ENCODE measurements around the gene TBL1X. TPM values are rescaled to one million over a fixed set of nuclear protein-coding genes. Genes with fewer than 3 reads are reported as not detected.

The TBL1X gene
- total and polyA plus RNA-seq, 2 experiments from 2014 or later, result 8.7 to 26.9 TPM

DNA sequence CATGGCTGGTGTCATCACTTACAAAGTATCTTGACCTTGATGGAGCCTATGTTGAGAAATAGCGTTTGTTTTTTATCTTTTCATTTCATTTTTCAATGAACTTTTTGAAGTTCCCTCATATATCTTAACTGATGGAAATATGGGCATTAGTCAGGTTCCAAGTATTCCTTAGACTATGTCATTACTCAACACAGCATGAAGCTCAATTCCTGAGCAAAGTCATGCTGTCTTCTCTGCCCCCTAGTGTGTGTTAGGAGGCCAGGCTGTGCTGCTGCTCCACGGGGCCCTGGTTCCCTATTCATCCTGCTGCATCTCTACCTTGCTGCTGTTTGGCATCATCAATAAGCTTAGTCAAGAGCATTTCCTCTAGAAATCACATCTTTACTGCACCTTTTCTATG, 259.9 kb downstream of the TBL1X start:
- Histone ChIP-seq H3K27me3 (ENCODE audit: insufficient read depth) (no peaks in the 10 kb centered on the region), H3K79me2 (replicated peaks; ENCODE audit: insufficient read depth) (no peaks in the 10 kb centered on the region), H3K9me2 (ENCODE audit: insufficient read depth) (no peaks in the 10 kb centered on the region), H4K20me1 (replicated peaks; ENCODE audit: insufficient read depth) (no peaks in the 10 kb centered on the region), H3F3A (replicated peaks; ENCODE audit: low read depth) (no peaks in the 10 kb centered on the region), H3K4me1 (ENCODE audit: insufficient read depth) (no peaks in the 10 kb centered on the region), H3K4me3 (no peak overlapping the region), H2AFZ (no peak overlapping the region), H3K36me3 (ENCODE audit: insufficient read depth) (no peaks in the 10 kb centered on the region), H3K27ac (ENCODE audit: low read depth) (no peak overlapping the region), H3K4me2 (no peak overlapping the region)
- no peaks in the 10 kb centered on the region for H3K4me1 Mint-ChIP-seq
- H3K4me3 Mint-ChIP-seq, result no peak overlapping the region
- H3K36me3 Mint-ChIP-seq (ENCODE audit: low read depth), result peaks cover 94% of the 10 kb centered on the region
- H3K27ac Mint-ChIP-seq, result no peak overlapping the region
- ATAC-seq, result no peak
- DNase-seq (ENCODE audit: low spot score), result no peak
- peaks cover 74% of the 10 kb centered on the region for H3K9me3 Mint-ChIP-seq
- TF ChIP-seq EZH2 (IDR thresholded peaks at IDR 0.05; ENCODE audit: low read depth, unreplicated experiment), result no peak
- TF ChIP-seq, protein P1, sequence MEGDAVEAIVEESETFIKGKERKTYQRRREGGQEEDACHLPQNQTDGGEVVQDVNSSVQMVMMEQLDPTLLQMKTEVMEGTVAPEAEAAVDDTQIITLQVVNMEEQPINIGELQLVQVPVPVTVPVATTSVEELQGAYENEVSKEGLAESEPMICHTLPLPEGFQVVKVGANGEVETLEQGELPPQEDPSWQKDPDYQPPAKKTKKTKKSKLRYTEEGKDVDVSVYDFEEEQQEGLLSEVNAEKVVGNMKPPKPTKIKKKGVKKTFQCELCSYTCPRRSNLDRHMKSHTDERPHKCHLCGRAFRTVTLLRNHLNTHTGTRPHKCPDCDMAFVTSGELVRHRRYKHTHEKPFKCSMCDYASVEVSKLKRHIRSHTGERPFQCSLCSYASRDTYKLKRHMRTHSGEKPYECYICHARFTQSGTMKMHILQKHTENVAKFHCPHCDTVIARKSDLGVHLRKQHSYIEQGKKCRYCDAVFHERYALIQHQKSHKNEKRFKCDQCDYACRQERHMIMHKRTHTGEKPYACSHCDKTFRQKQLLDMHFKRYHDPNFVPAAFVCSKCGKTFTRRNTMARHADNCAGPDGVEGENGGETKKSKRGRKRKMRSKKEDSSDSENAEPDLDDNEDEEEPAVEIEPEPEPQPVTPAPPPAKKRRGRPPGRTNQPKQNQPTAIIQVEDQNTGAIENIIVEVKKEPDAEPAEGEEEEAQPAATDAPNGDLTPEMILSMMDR (conservative IDR thresholded peaks at IDR 0.05; ENCODE audit: low read depth in 2 of 2), result peak in 1 of 2 experiments; percentile 17; a peak in 1 of 4 replicates
- peaks cover 6% of the 10 kb centered on the region for H3K27me3 Mint-ChIP-seq (ENCODE audit: insufficient read depth, low read depth, poor library complexity)

DNA sequence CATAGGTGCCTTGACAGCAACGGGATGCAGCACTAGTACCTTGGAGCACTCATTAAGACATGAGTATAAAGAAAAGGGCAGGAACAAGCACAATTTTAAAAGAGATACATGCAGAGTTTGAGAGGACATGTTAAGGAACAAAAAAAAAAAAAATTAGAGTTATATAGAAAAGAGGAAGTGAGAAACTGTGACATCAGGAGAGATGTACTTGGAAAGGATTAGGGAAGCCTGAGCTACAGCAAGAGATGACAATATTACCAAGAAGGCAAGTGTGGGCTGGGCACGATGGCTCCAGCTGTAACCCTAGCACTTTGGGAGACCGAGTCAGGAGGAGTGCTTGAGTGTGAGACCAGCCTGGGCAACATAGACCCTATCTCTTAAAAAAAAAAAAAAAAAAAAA, 263.4 kb downstream of the TBL1X start:
- Mint-ChIP-seq H3K9me3 (peaks cover 51% of the 10 kb centered on the region), H3K27me3 (ENCODE audit: insufficient read depth, low read depth, poor library complexity) (peaks cover 3% of the 10 kb centered on the region), H3K36me3 (ENCODE audit: low read depth) (peaks cover 70% of the 10 kb centered on the region)

More for the DNA sequence above, 263.4 kb downstream of the TBL1X start:
- Histone ChIP-seq H3K9me2 (ENCODE audit: insufficient read depth) (no peaks in the 10 kb centered on the region), H3K27me3 (ENCODE audit: insufficient read depth) (no peaks in the 10 kb centered on the region), H3K27ac (ENCODE audit: low read depth) (no peak overlapping the region), H3K4me2 (no peak overlapping the region), H3K79me2 (replicated peaks; ENCODE audit: insufficient read depth) (no peaks in the 10 kb centered on the region), H4K20me1 (replicated peaks; ENCODE audit: insufficient read depth) (no peaks in the 10 kb centered on the region), H3K4me1 (ENCODE audit: insufficient read depth) (no peaks in the 10 kb centered on the region), H2AFZ (no peak overlapping the region), H3K4me3 (no peak overlapping the region), H3K36me3 (ENCODE audit: insufficient read depth) (peaks cover 4% of the 10 kb centered on the region; the same call in 1 of the 2 replicates), H3F3A (replicated peaks; ENCODE audit: low read depth) (no peaks in the 10 kb centered on the region)
- Mint-ChIP-seq H3K27ac (no peak overlapping the region), H3K4me3 (no peak overlapping the region), H3K4me1 (no peaks in the 10 kb centered on the region)
- DNase-seq (ENCODE audit: low spot score) (no peak), ATAC-seq (no peak)
- TF ChIP-seq STAT1 (IDR thresholded peaks at IDR 0.05; ENCODE audit: unreplicated experiment) (no peak), NANOG (IDR thresholded peaks at IDR 0.05; ENCODE audit: borderline replicate concordance) (no peak), ZNF331 (CRISPR knock-in tag; IDR thresholded peaks at IDR 0.05; ENCODE audit: low read depth) (no peak), CREB1 (CRISPR knock-in tag; IDR thresholded peaks at IDR 0.05; ENCODE audit: low read depth) (no peak), EZH2 (IDR thresholded peaks at IDR 0.05; ENCODE audit: low read depth, unreplicated experiment) (no peak), ZNF114 (CRISPR knock-in tag; IDR thresholded peaks at IDR 0.05) (no peak)
- TF ChIP-seq, protein P2, sequence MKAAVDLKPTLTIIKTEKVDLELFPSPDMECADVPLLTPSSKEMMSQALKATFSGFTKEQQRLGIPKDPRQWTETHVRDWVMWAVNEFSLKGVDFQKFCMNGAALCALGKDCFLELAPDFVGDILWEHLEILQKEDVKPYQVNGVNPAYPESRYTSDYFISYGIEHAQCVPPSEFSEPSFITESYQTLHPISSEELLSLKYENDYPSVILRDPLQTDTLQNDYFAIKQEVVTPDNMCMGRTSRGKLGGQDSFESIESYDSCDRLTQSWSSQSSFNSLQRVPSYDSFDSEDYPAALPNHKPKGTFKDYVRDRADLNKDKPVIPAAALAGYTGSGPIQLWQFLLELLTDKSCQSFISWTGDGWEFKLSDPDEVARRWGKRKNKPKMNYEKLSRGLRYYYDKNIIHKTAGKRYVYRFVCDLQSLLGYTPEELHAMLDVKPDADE (IDR thresholded peaks at IDR 0.05), result no peak
- TF ChIP-seq, protein P3, sequence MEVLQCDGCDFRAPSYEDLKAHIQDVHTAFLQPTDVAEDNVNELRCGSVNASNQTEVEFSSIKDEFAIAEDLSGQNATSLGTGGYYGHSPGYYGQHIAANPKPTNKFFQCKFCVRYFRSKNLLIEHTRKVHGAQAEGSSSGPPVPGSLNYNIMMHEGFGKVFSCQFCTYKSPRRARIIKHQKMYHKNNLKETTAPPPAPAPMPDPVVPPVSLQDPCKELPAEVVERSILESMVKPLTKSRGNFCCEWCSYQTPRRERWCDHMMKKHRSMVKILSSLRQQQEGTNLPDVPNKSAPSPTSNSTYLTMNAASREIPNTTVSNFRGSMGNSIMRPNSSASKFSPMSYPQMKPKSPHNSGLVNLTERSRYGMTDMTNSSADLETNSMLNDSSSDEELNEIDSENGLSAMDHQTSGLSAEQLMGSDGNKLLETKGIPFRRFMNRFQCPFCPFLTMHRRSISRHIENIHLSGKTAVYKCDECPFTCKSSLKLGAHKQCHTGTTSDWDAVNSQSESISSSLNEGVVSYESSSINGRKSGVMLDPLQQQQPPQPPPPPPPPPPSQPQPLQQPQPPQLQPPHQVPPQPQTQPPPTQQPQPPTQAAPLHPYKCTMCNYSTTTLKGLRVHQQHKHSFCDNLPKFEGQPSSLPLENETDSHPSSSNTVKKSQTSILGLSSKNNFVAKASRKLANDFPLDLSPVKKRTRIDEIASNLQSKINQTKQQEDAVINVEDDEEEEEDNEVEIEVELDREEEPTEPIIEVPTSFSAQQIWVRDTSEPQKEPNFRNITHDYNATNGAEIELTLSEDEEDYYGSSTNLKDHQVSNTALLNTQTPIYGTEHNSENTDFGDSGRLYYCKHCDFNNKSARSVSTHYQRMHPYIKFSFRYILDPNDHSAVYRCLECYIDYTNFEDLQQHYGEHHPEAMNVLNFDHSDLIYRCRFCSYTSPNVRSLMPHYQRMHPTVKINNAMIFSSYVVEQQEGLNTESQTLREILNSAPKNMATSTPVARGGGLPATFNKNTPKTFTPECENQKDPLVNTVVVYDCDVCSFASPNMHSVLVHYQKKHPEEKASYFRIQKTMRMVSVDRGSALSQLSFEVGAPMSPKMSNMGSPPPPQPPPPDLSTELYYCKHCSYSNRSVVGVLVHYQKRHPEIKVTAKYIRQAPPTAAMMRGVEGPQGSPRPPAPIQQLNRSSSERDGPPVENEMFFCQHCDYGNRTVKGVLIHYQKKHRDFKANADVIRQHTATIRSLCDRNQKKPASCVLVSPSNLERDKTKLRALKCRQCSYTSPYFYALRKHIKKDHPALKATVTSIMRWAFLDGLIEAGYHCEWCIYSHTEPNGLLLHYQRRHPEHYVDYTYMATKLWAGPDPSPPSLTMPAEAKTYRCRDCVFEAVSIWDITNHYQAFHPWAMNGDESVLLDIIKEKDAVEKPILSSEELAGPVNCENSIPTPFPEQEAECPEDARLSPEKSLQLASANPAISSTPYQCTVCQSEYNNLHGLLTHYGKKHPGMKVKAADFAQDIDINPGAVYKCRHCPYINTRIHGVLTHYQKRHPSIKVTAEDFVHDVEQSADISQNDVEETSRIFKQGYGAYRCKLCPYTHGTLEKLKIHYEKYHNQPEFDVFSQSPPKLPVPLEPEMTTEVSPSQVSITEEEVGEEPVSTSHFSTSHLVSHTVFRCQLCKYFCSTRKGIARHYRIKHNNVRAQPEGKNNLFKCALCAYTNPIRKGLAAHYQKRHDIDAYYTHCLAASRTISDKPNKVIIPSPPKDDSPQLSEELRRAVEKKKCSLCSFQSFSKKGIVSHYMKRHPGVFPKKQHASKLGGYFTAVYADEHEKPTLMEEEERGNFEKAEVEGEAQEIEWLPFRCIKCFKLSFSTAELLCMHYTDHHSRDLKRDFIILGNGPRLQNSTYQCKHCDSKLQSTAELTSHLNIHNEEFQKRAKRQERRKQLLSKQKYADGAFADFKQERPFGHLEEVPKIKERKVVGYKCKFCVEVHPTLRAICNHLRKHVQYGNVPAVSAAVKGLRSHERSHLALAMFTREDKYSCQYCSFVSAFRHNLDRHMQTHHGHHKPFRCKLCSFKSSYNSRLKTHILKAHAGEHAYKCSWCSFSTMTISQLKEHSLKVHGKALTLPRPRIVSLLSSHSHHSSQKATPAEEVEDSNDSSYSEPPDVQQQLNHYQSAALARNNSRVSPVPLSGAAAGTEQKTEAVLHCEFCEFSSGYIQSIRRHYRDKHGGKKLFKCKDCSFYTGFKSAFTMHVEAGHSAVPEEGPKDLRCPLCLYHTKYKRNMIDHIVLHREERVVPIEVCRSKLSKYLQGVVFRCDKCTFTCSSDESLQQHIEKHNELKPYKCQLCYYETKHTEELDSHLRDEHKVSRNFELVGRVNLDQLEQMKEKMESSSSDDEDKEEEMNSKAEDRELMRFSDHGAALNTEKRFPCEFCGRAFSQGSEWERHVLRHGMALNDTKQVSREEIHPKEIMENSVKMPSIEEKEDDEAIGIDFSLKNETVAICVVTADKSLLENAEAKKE (CRISPR knock-in tag; IDR thresholded peaks at IDR 0.05), result no peak

All from GM23338 (cell line).